GM13976 (cell line): ENCODE measurements around the gene PCBP3.

Experiments used
- DNase-seq: peaks from one replicate; pipeline ENCODE4 v3.0.0; 2012; ENCODE audit warnings: low spot score
- CTCF ChIP-seq: IDR thresholded peaks from 2 replicates; pipeline ENCODE4 v1.5.1; 2012; ENCODE audit warnings: borderline replicate concordance, mild to moderate bottlenecking; ENCODE audit not compliant: insufficient read depth; ENCODE audit errors: extremely low read depth, missing control alignments, control extremely low read depth
- in situ Hi-C: fragments of 300-500 bp; cut with MboI; formaldehyde crosslinking; loops from one replicate; pipeline ENCODE4 v1.12.0; 2022; ENCODE audit warnings: low sequenced_read_pairs, mixed read lengths, inconsistent platforms; ENCODE audit not compliant: unreplicated experiment

The PCBP3 gene

DNA sequence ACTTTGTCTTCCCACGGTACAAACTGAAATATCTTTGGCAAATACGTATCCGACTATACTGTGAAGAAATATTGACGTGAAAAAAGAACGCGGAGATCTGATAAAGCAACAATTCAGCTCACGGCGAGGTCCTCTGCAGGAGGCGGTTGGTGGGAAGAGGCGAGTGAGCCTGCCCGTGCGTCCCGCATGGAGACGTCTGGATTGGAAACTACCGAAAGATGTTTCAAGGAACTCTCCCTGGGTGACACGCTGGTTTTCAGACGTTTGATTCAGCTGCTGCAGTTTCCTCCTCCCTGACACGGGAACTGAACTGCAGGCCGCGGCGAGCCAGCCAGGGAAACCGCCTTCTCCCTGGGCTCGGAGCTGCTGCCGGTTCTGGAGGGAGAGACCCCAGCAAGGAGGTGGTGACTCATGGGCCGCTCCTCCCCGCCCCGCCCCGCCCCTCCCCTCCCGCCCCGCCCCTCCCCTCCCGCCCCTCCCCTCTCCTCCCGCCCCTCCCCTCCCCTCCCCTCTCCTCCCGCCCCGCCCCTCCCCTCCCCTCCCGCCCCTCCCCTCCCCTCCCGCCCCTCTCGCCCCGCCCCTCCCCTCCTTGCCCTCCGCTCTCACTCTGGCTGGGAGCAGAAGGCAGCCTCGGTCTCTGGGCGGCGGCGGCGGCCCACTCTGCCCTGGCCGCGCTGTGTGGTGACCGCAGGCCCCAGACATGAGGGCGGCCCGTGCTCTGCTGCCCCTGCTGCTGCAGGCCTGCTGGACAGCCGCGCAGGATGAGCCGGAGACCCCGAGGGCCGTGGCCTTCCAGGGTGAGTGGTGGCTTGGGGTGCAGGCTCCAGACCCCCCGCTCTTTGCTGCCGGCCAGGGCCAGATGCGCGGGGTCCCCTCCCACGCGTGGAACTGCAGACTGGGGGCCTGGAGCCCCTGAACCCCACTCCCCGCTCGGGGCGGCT is 337.9 kb downstream of the PCBP3 start, which contains the start of gene COL6A1:
TSS of gene COL6A1 (plus strand) at position 620 of the 941 bp plus-strand sequence. CDS start at position 701, 81 bp downstream.
- in situ Hi-C loops, result no loop called here
- DNase-seq, result peak; percentile 81
- no peak for TF ChIP-seq CTCF

GRCh38 chr21:45982092-45982757 is 338.7 kb downstream of the PCBP3 start:
- no peak for DNase-seq
- in situ Hi-C loops, result no loop called here
- TF ChIP-seq CTCF, result no peak

DNA sequence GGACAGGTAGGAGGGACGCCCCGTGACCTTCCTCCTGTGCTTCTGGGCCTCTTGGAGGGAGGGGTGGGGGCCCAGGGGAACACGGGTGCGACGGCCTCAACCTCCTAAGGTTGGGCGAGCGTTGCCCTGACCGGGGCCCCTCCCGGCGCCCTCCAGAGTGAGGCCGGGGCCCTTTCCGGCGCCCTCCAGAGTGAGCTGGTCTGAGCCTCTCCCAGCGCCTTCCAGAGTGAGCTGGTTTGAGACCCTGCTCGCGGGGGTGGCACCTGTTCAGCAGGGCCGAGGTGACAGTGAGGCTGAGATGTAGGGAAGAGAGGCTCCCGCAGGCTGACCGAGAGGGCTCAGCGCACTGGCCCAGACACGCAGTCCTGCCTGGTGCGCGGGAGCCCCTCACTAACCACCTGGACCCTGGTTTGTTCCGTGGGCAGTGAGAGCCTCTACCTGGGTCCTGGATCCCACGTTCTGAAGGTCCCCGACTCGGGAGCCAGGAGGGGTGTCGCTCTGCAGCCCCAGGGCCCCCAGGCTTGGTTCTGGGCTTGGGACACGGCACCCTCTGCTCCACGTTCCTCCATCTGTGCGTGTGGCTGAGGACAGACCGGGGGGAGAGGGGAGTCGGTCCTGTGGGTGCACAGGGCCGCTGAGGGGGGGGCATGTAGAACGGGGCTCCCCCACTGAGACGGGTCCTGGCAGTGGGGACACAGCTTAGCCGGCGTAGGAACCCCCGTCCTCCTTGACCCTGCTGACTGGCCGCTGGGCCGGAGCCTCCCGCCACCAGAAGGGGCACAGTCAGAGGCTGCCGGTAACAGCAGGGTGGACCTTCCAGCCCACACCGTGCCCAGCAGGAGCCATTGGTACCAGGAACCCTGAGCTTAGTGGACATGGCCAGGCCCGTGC is 339.5 kb downstream of the PCBP3 start:
- DNase-seq, result no peak
- in situ Hi-C loops, result no loop called here
- TF ChIP-seq CTCF, result no peak

DNA sequence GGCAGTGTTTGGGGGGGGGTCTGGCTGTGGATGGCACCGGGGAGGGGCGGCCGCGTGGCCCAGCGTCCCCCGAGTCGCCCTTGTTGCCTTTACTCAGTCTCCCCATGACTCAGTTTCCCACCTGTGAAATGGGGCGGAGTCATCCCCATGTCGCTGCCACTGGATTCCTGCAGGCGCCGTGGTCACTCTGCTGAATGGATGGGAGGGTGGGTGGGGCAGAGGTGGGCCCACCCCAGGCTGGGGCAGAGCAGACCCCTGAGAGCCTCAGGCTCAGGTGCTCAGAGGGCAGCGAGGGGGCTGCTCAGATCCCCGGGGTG is 340.1 kb downstream of the PCBP3 start:
- DNase-seq, result no peak
- no peak for TF ChIP-seq CTCF
- in situ Hi-C loops, result no loop called here

DNA sequence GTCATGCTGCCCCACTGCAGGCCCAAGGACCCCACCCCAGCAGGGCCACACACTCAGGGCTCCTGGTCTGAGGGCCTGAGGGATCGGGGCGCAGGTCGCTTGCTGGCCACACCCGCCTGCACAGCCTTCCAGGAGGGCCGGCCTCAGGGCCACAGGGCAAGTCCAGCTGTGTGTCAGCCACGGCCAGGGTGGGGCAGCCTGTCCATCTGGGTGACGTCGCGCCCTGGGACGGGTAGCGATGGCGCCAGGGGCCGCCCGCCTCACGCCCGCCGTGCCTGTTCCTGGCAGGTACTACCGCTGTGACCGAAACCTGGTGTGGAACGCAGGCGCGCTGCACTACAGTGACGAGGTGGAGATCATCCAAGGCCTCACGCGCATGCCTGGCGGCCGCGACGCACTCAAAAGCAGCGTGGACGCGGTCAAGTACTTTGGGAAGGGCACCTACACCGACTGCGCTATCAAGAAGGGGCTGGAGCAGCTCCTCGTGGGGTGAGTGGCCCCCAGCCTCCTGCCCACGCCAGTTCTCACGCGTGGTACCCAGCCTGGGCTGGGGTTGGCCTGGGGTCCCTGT is 340.5 kb downstream of the PCBP3 start:
- no peak for DNase-seq
- in situ Hi-C loops, result no loop called here
- no peak for TF ChIP-seq CTCF

DNA sequence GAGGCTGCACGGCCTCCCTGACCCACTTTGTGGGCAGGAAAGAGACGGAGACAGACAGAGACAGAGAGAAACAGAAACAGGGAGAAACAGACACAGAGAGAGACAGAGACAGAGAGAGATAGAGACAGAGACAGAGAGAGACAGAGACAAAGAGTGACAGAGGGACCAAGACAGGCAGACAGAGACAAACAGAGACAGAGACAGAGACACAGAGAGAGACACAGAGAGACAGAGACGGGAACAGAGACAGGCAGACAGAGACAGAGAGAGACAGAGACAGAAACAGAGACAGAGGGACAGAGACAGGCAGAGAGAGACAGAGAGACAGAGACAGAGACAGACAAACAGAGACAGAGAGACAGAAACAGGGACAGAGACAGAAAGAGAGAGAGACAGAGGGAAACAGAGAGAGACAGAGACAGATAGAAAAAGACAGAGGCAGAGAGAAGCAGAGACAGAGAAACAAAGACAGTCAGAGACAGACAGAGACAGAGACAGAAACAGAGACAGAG is 341.1 kb downstream of the PCBP3 start:
- in situ Hi-C loops, result no loop called here
- no peak for DNase-seq
- no peak for TF ChIP-seq CTCF
